ENCODE data around the gene KAZALD1.
A peak's percentile ranks its signal among the peaks of the same experiment; 100 is the strongest.

KAZALD1 gene

DNA sequence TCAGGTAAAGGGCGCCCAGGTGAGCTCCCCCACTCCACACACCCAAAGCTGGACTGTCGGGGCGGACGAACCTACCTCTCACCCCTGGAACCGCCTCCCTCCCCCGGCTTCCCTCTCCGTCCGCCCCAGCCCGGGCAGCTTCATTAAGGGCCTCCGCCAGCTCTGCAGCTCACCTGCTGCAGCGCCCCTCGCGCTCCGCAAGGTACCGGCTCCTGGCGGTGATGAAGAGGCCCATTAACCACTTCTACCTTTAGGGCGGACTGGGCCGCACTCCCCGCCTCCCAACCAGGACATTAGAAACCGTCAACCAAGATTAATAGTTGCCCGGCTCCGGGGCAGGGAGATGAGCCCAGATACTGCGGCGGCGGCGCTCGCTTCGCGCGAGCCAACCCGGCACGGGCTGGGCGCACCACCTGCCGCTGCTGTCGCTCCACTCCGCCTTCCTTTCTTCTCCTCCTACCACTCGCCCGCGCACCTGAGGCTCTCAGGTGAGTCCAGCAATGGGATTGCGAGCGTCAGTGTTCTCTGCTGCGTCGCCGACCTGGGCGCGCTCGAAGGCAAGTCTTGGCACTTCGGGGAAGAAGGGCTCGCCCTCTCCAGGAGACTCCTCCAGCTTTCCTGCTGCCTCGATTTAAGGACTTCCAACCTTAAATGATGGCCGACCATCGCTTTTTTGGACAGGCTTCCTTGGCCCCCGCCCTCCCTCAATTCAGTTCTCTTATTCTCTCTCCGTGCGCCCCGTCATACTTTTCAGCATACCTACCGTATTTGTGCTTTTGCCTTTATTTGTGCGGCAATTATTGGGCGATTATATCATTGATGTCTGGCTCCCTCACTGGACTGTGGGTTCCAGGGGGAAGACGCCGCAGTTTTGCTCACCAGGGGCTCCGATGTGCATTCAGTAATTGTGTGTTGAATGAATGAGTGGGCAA, 13.6 kb upstream of the KAZALD1 start:
- DNase-seq (ENCODE audit: low read depth): no peak

DNA sequence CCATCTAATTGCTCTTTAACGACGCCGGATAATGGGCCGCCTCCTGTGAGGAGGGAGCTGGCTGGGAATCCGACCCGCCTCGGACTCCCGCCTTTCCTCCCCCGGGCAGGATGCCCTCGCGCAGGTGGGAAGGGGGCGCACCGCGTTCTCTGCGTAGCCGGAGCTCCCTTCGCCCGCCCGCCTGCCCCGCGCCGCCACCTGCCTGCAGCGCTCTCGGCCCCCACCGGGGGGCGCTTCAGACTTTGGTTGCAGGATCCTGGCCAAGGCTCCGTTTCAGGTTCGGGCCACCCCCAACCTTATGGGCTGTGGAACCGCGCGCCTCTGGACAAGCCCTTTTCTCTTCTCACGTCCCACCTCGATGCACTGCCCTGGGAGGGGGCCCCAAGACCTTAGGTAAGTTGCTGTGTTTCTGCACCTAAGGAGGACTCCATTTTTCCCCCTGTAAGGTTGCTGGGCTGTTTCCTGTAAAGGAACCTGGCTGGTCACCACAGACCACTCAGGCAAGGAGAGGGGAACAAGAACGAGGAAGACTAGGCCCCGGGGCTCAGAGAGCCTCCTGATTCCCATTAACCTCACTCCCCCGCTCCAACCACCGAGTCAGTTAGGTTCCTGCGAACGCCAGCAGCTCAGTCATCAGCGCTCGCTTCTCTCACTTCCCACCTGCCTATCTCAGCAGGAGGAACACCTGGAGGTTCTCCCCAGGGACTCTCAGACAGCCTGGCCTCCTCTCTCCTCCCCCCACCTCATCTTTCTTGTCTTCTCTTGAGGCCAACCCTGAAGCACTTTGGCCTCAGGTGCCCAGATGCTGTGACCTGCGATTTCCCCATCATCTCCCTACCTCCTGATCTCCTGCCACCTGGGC, 11.3 kb upstream of the KAZALD1 start:
- peak; percentile 70 for DNase-seq (ENCODE audit: low read depth)

DNA sequence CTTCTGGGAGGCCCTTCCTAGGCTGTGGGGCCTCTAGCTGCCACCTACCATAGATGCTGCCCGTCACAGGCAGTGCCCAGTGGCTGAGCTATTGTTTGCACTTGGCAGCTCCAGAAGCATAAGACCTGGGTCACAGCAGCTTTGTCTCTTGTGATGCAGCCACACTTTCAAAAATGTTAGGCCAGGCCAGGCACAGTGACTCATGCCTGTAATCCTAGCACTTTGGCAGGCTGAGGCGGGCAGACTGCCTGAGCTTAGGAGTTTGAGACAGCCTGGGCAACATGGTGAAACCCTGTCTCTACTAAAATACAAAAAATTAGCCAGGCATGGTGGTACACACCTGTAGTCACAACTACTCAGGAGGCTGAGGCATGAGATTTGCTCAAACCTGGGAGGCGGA, 9.5 kb upstream of the KAZALD1 start:
- DNase-seq (ENCODE audit: low read depth): no peak

GRCh38 chr10:101053516-101053915, 8.3 kb upstream of the KAZALD1 start:
- DNase-seq (ENCODE audit: low read depth): no peak

- no peak for DNase-seq (ENCODE audit: low read depth)
These were observed 7.4 kb upstream of the KAZALD1 start for GRCh38 chr10:101054351-101054750.

DNA sequence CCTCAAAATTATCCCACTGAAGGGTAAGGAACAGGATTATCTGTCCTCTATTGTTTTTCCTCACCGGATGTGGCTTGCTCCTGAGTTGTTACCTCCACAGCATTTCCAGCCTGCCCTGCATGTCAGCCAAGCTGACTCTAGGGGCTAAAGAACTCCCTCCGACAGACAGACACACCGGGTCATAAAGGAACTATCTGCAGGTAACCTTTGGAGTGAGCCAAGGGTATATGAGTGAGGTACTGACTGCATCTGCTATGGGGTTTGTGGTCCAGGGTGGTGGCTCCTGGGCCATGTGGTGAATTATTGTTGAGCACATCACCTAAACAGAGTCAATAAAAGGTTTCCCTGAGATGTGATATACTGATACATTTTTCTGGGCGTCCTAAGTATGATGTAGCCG, 6.9 kb upstream of the KAZALD1 start:
- no peak for DNase-seq (ENCODE audit: low read depth)

DNA sequence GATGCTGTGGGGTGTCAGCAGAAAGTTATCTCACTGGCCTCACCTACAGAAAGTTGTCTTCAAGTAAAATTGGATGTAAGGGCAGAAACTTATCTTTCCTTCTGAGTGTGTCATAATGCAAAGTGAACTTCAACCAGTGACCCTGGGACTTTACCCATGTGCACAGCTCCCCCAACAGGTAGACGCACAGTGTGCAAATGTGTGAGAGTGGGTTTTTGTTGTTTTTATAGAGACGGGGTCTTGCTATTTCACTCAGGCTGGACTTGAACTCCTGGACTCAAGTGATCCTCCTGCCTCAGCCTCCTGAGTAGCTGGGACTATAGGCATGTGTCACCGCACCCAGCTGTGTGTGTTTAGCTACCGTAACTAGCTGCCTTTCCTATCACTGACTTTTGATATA, 6.4 kb upstream of the KAZALD1 start:
- DNase-seq (ENCODE audit: low read depth): no peak

GRCh38 chr10:101056365-101057151, 5.2 kb upstream of the KAZALD1 start:
- no peak for DNase-seq (ENCODE audit: low read depth)

- peak; percentile 89 for DNase-seq (ENCODE audit: low read depth)
These were observed 1.5 kb upstream of the KAZALD1 start for GRCh38 chr10:101060036-101060950.

DNA sequence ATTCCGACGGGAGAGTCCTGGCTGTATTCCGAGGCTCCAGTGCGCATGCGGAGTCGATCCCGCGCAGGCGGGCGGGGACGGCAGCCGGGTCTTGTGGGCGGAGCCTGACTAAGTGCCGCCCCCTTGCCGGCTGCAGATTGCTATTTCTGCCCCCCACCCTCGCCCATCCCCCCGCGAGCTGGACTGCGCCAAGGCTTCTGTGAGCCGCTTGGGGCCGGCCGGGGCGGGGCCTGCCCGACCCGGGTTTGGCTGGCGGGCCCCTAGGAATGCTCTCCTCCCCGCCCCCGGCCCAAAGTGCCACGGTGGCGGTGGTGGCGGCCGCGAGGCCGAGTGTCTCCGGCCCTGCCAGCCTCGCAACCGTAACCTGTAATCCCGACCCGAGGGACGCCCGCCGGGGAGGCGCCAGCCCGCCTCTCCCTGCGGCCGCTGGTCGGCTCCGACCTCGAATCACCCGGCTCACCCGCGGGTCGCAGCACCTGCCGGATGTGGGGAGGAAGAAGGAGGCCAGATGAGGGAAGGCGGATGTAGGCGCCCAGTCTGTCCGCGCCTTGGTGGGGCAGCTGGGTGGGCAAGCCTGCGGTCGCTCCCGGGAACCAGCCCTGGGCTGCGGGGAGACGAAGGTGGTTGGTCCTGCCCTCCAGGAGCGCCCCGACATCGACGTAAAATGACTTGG, 702 bp upstream of the KAZALD1 start:
- peak; percentile 84 for DNase-seq (ENCODE audit: low read depth)

DNA sequence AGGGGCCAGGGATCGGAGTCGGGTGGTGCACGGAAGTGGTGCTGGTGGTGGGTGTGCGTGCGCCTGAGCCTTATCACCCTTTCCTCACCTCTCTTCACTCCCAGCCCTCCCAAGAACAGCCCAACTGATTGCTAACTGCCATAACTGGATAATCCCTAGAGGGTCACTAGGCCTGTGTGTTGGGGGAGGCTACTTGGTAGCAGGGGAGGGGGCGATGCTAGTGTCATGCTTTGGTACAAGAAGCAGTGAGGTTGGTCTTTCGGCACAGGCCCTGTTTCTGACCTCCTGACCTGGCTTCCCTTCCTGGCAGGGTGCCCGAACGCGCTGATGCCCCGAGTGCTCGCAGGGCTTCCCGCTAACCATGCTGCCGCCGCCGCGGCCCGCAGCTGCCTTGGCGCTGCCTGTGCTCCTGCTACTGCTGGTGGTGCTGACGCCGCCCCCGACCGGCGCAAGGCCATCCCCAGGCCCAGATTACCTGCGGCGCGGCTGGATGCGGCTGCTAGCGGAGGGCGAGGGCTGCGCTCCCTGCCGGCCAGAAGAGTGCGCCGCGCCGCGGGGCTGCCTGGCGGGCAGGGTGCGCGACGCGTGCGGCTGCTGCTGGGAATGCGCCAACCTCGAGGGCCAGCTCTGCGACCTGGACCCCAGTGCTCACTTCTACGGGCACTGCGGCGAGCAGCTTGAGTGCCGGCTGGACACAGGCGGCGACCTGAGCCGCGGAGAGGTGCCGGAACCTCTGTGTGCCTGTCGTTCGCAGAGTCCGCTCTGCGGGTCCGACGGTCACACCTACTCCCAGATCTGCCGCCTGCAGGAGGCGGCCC, 652 bp downstream of the KAZALD1 start:
- DNase-seq (ENCODE audit: low read depth): no peak

GRCh38 chr10:101063050-101063525, 1.3 kb downstream of the KAZALD1 start:
- DNase-seq (ENCODE audit: low read depth): no peak

DNA sequence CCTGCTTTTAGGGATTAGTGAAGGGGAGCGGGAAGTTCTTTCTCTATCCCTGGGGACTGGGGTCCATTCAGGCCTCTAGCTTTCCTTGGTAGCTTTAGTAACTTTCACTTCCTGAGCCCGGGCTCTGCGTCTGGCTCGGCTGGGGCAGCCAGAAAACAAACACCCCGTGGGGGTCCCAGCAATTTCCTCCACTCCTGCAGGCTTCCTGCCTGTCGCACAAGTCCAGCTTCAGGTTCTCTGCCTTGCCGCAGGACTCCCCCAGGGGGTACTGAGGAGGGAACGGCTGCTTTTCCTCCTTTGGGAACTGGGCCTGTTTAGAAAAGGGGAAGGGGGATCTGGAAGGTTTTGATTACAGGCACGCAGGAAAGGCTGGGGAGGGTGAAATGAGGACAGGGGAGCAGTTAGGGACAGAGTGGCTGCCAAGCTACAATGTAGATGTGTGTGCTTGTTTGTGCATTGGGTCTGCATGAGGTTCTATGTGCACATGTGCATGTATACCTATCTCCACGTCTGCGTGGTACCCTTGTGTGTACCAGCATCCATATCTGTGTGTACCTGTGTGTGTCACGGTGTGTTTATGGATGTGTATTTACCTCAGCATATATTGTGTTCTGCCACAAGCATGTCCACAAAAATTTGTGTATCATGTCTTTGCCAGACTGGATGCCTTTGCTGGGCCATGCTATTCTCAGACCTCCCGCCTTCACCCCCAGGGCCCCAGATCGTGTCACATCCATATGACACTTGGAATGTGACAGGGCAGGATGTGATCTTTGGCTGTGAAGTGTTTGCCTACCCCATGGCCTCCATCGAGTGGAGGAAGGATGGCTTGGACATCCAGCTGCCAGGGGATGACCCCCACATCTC, 2.0 kb downstream of the KAZALD1 start:
- no peak for DNase-seq (ENCODE audit: low read depth)

- no peak for DNase-seq (ENCODE audit: low read depth)
These were observed 2.7 kb downstream of the KAZALD1 start for GRCh38 chr10:101064415-101065030.

DNA sequence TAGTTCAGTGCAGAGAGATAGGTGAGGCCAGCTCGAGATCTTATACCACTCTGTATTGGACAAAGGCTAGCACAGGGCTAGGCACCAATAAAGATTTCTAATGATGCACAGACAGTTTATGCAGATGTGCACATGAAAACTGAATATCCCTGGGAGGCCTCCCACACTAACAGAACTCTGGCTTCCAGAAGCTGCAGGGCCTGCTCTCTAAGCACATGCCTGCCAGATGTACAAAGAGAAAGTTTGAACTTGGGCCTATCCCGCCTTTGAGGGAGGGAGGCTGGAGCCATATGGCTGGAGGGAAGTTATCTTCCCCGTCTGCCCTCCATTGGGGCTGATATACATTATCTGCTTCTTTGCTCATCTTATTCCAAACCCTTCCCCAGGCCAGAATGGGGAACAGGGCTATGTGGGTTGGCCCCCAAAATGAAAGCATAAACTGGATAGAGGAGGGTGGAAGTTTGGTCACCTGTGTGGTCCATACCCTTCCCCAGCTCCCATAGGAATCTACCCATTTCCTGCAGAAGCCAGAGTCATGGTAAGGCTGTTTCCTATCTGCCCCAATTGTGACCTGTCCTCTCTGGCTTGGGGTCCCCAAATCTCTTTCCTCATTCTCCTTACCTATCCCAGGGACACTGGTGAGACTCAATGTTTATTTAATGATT, 3.8 kb downstream of the KAZALD1 start:
- no peak for DNase-seq (ENCODE audit: low read depth)

GRCh38 chr10:101066146-101066895, 4.5 kb downstream of the KAZALD1 start:
- no peak for DNase-seq (ENCODE audit: low read depth)

- DNase-seq (ENCODE audit: low read depth): no peak
These were observed 5.1 kb downstream of the KAZALD1 start for GRCh38 chr10:101066896-101067355.

Measured in stimulated activated CD8-positive, alpha-beta memory T cell treated with anti-CD3 and anti-CD28 coated beads, Interleukin-7, amount 100 ng/mL, for 24 hours (primary cell).